ENCODE results near the gene P2RY6.

Gene P2RY6

GRCh38 chr11:73281796-73282660, 9.9 kb downstream of the P2RY6 start:
- no peak for DNase-seq

GRCh38 chr11:73283276-73284000, 11.3 kb downstream of the P2RY6 start:
- no peak for DNase-seq

- DNase-seq = no peak
Measured at GRCh38 chr11:73284106-73284505, 12.0 kb downstream of the P2RY6 start.

- DNase-seq = no peak
Measured at GRCh38 chr11:73285721-73286120, 13.6 kb downstream of the P2RY6 start.

GRCh38 chr11:73286240-73286810, 14.2 kb downstream of the P2RY6 start:
- no peak for DNase-seq

GRCh38 chr11:73287400-73288101, 15.4 kb downstream of the P2RY6 start:
- no peak for DNase-seq

- DNase-seq = no peak
Measured at GRCh38 chr11:73288192-73288872, 16.2 kb downstream of the P2RY6 start.

- no peak for DNase-seq
Measured at GRCh38 chr11:73288873-73289707, 17.0 kb downstream of the P2RY6 start.

GRCh38 chr11:73290536-73290935, 18.4 kb downstream of the P2RY6 start:
- DNase-seq = no peak

GRCh38 chr11:73291196-73291595, 19.1 kb downstream of the P2RY6 start:
- no peak for DNase-seq

- no peak for DNase-seq
Measured at GRCh38 chr11:73291781-73292524, 19.8 kb downstream of the P2RY6 start.

- no peak for DNase-seq
Measured at GRCh38 chr11:73292525-73292894, 20.4 kb downstream of the P2RY6 start.

- no peak for DNase-seq
Measured at GRCh38 chr11:73293356-73293936, 21.3 kb downstream of the P2RY6 start.

GRCh38 chr11:73294604-73295003, 22.5 kb downstream of the P2RY6 start:
- DNase-seq = no peak

- DNase-seq = peak; percentile 25
Measured at GRCh38 chr11:73295241-73295995, 23.3 kb downstream of the P2RY6 start.

GRCh38 chr11:73295996-73296318, 23.8 kb downstream of the P2RY6 start:
- DNase-seq = no peak

GRCh38 chr11:73296501-73297230, 24.5 kb downstream of the P2RY6 start:
- no peak for DNase-seq

GRCh38 chr11:73297231-73297590, 25.1 kb downstream of the P2RY6 start:
- no peak for DNase-seq

- DNase-seq = no peak
Measured at GRCh38 chr11:73297702-73298101, 25.6 kb downstream of the P2RY6 start.

All from SHP77 treated with DMSO at 0.1 percent for 48 hours (cell line).